Measurements from ENCODE around the gene ISYNA1. TPM values are rescaled to one million over a fixed set of nuclear protein-coding genes. Genes with fewer than 3 reads are reported as not detected.

The ISYNA1 gene
- polyA plus RNA-seq, 2 of the 4 experiments (the other 2 are of a cell fraction), result 18.0 to 60.7 TPM

GRCh38 chr19:18457483-18458331 is 19.8 kb upstream of the ISYNA1 start (continued):
- no peak for TF ChIP-seq USF2 (IDR thresholded peaks at IDR 0.05)
- TF ChIP-seq RARB (CRISPR knock-in tag; IDR thresholded peaks at IDR 0.05), result no peak
- no peak for TF ChIP-seq REST (IDR thresholded peaks at IDR 0.05)
- TF ChIP-seq BCL3 (IDR thresholded peaks at IDR 0.05), result no peak
- TF ChIP-seq TP53 (CRISPR knock-in tag; IDR thresholded peaks at IDR 0.05), result no peak

GRCh38 chr19:18456974-18457373 is 19.0 kb upstream of the ISYNA1 start:
- 98% methylated on average over 5 of the region's 9 CpGs for WGBS (ENCODE audit: missing lambda C conversion rate)
- H3K27ac ChIP-seq, result no peak overlapping the region
- CTCF ChIA-PET, result interaction anchor here (0.6 to 11.5 kb wide), 8 partner anchors 8 to 316 kb away, joined by 3 to 168 read pairs (median 4); partner anchors contain the start of genes REX1BD and SSBP4
- H3K4me2 ChIP-seq, result no peak overlapping the region
- no peaks in the 10 kb centered on the region for H3K9me3 ChIP-seq
- peaks cover 24% of the 10 kb centered on the region for H3K4me1 ChIP-seq
- no peak overlapping the region for H3K4me3 ChIP-seq
- FAIRE-seq (no peak), DNase-seq (ENCODE audit: low read depth in 1 of 2, low spot score in 1 of 2) (no peak), ATAC-seq (no peak)
- no peak for TF ChIP-seq HOXB5 (CRISPR knock-in tag; IDR thresholded peaks at IDR 0.05)
- TF ChIP-seq ELK1 (IDR thresholded peaks at IDR 0.05; ENCODE audit: low read depth, low read length), result no peak
- no peak for TF ChIP-seq GATA3 (IDR thresholded peaks at IDR 0.05; ENCODE audit: borderline replicate concordance)
- no peak for TF ChIP-seq MAFK (IDR thresholded peaks at IDR 0.05; ENCODE audit: partially characterized antibody)
- no peak for TF ChIP-seq EHF (CRISPR knock-in tag; IDR thresholded peaks at IDR 0.05)
- TF ChIP-seq CTCF (IDR thresholded peaks at IDR 0.05), result no peak
- TF ChIP-seq MYC (IDR thresholded peaks at IDR 0.05; ENCODE audit: borderline replicate concordance, low read length), result no peak
- no peak for TF ChIP-seq POLR2A (IDR thresholded peaks at IDR 0.05; ENCODE audit: low read length)
- no peak for TF ChIP-seq HMGXB4 (CRISPR knock-in tag; IDR thresholded peaks at IDR 0.05; ENCODE audit: borderline replicate concordance)
- POLR2A ChIA-PET, result interaction anchor here (0.6 kb wide), 1 partner anchor 109 kb away, joined by 3 read pairs; no protein-coding TSS in a partner anchor
